ENCODE data around the gene CHRM3.

- TF ChIP-seq, protein P1, sequence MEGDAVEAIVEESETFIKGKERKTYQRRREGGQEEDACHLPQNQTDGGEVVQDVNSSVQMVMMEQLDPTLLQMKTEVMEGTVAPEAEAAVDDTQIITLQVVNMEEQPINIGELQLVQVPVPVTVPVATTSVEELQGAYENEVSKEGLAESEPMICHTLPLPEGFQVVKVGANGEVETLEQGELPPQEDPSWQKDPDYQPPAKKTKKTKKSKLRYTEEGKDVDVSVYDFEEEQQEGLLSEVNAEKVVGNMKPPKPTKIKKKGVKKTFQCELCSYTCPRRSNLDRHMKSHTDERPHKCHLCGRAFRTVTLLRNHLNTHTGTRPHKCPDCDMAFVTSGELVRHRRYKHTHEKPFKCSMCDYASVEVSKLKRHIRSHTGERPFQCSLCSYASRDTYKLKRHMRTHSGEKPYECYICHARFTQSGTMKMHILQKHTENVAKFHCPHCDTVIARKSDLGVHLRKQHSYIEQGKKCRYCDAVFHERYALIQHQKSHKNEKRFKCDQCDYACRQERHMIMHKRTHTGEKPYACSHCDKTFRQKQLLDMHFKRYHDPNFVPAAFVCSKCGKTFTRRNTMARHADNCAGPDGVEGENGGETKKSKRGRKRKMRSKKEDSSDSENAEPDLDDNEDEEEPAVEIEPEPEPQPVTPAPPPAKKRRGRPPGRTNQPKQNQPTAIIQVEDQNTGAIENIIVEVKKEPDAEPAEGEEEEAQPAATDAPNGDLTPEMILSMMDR (conservative IDR thresholded peaks at IDR 0.05; ENCODE audit: low read depth, low read length), result no peak
- TF ChIP-seq EZH2 (IDR thresholded peaks at IDR 0.05; ENCODE audit: low read length, unreplicated experiment), result no peak
These were observed 7.7 kb downstream of the CHRM3 start for GRCh38 chr1:239394107-239394506.

Measured in PC-3 (cell line).